H9 (cell line): ENCODE results near the gene SLTM. TPM values are rescaled to one million over a fixed set of nuclear protein-coding genes. Genes with fewer than 3 reads are reported as not detected.

ENCODE experiments used
- DNase-seq: peaks from one replicate; pipeline ENCODE4 v3.0.0-alpha.2; 2017
- H2AFZ ChIP-seq: one replicate; pipeline ENCODE4 v1.6.1; 2013; ENCODE audit warnings: mild to moderate bottlenecking, low read length, control low read depth, moderate library complexity
- H2AK5ac ChIP-seq: 2 replicates; pipeline ENCODE4 v1.6.1; 2013; ENCODE audit warnings: low read length, control low read depth, mixed read lengths; ENCODE audit not compliant: insufficient read length
- H2BK120ac ChIP-seq: one replicate; pipeline ENCODE4 v1.6.1; 2013; ENCODE audit warnings: low read depth, mild to moderate bottlenecking, low read length, control low read depth, inconsistent platforms; ENCODE audit not compliant: poor library complexity, severe bottlenecking
- H2BK12ac ChIP-seq: 2 replicates; pipeline ENCODE4 v1.6.1; 2013; ENCODE audit warnings: low read length, control low read depth, mixed read lengths, low read depth; ENCODE audit not compliant: insufficient read length
- H2BK15ac ChIP-seq: 2 replicates; pipeline ENCODE4 v1.6.1; 2013; ENCODE audit warnings: low read depth, low read length, control low read depth
- H2BK20ac ChIP-seq: one replicate; pipeline ENCODE4 v1.6.1; 2013; ENCODE audit warnings: low read depth, mild to moderate bottlenecking, low read length, control low read depth, inconsistent platforms; ENCODE audit not compliant: poor library complexity, severe bottlenecking
- H2BK5ac ChIP-seq: 2 replicates; pipeline ENCODE4 v1.6.1; 2013; ENCODE audit warnings: low read length, control low read depth, mixed read lengths; ENCODE audit not compliant: insufficient read length
- H3K14ac ChIP-seq: 2 replicates; pipeline ENCODE4 v1.6.1; 2013; ENCODE audit warnings: low read length, control low read depth; ENCODE audit not compliant: insufficient read depth
- H3K18ac ChIP-seq: 2 replicates; pipeline ENCODE4 v1.6.1; 2013; ENCODE audit warnings: low read depth, mild to moderate bottlenecking, mixed read lengths, low read length, control low read depth; ENCODE audit not compliant: insufficient read length
- H3K23ac ChIP-seq: 2 replicates; pipeline ENCODE4 v1.6.1; 2013; ENCODE audit warnings: low read length, control low read depth, mixed read lengths, low read depth; ENCODE audit not compliant: insufficient read length
- H3K23me2 ChIP-seq: 2 replicates; pipeline ENCODE4 v1.6.1; 2013; ENCODE audit warnings: low read depth, mild to moderate bottlenecking, mixed read lengths, low read length, control low read depth; ENCODE audit not compliant: insufficient read length, poor library complexity, severe bottlenecking
- H3K27ac ChIP-seq: 2 replicates; pipeline ENCODE4 v1.5.1; 2013; ENCODE audit warnings: low read length, control low read depth, mixed read lengths, low read depth; ENCODE audit not compliant: insufficient read length
- H3K27me3 ChIP-seq: 2 replicates; pipeline ENCODE4 v1.6.1; 2013; ENCODE audit warnings: low read length, control low read depth, inconsistent platforms; ENCODE audit not compliant: insufficient read depth
- H3K4ac ChIP-seq: 2 replicates; pipeline ENCODE4 v1.6.1; 2013; ENCODE audit warnings: low read depth, mild to moderate bottlenecking, control low read depth, inconsistent platforms, low read length, moderate library complexity
- H3K4me1 ChIP-seq: 2 replicates; pipeline ENCODE4 v1.6.1; 2013; ENCODE audit warnings: low read length, control low read depth, inconsistent platforms; ENCODE audit not compliant: insufficient read depth
- H3K4me2 ChIP-seq: 2 replicates; pipeline ENCODE4 v1.6.1; 2013; ENCODE audit warnings: low read length, control low read depth, mixed read lengths; ENCODE audit not compliant: insufficient read length, insufficient read depth
- H3K56ac ChIP-seq: 2 replicates; pipeline ENCODE4 v1.6.1; 2013; ENCODE audit warnings: low read depth, mild to moderate bottlenecking, mixed read lengths, low read length, control low read depth; ENCODE audit not compliant: insufficient read length
- H3K79me1 ChIP-seq: 2 replicates; pipeline ENCODE4 v1.6.1; 2013; ENCODE audit warnings: low read depth, mild to moderate bottlenecking, moderate library complexity, low read length, control low read depth, inconsistent platforms; ENCODE audit not compliant: insufficient read depth, poor library complexity, severe bottlenecking
- H3K79me2 ChIP-seq: 2 replicates; pipeline ENCODE4 v1.6.1; 2013; ENCODE audit warnings: low read length, control low read depth, inconsistent platforms; ENCODE audit not compliant: insufficient read depth
- H3K9ac ChIP-seq: 2 replicates; pipeline ENCODE4 v1.6.1; 2013; ENCODE audit warnings: low read length, control low read depth, mixed read lengths; ENCODE audit not compliant: insufficient read length; ENCODE audit errors: extremely low read depth
- H3K9me3 ChIP-seq: one replicate; pipeline ENCODE4 v1.6.1; 2013; ENCODE audit warnings: low read depth, low read length, inconsistent platforms; ENCODE audit not compliant: control insufficient read depth
- H3T11ph ChIP-seq: one replicate; pipeline ENCODE4 v1.6.1; 2013; ENCODE audit warnings: mild to moderate bottlenecking, low read length, control low read depth, inconsistent platforms
- H4K20me1 ChIP-seq: one replicate; pipeline ENCODE4 v1.6.1; 2013; ENCODE audit not compliant: control insufficient read depth, insufficient read length, insufficient read depth
- H4K5ac ChIP-seq: 2 replicates; pipeline ENCODE4 v1.6.1; 2013; ENCODE audit warnings: low read depth, mild to moderate bottlenecking, mixed read lengths, low read length, control low read depth; ENCODE audit not compliant: insufficient read length
- H4K8ac ChIP-seq: replicated peaks from 2 replicates; pipeline ENCODE4 v1.6.1; 2013; ENCODE audit warnings: low read length, control low read depth, mixed read lengths, low read depth; ENCODE audit not compliant: insufficient read length
- H4K91ac ChIP-seq: 2 replicates; pipeline ENCODE4 v1.6.1; 2013; ENCODE audit warnings: low read depth, mild to moderate bottlenecking, moderate library complexity, mixed read lengths, low read length, control low read depth; ENCODE audit not compliant: insufficient read length
- H3K27ac Mint-ChIP-seq, 3 experiments: 2 replicates in 2 of 3; 3 replicates in 1 of 3; pipeline ENCODE4 v1.8.0; 2020 to 2021; ENCODE audit warnings: mixed read lengths in 3 of 3, mild to moderate bottlenecking in 1 of 3, moderate library complexity in 1 of 3
- H3K27me3 Mint-ChIP-seq: 2 replicates; pipeline ENCODE4 v1.8.0; 2021; ENCODE audit warnings: low read depth, mild to moderate bottlenecking, moderate library complexity, mixed read lengths
- H3K36me3 Mint-ChIP-seq, 3 experiments: 2 replicates in 2 of 3; 3 replicates in 1 of 3; pipeline ENCODE4 v1.8.0; 2020 to 2021; ENCODE audit warnings: low read depth in 3 of 3, mixed read lengths in 3 of 3; ENCODE audit not compliant: insufficient read depth in 1 of 3
- H3K4me1 Mint-ChIP-seq, 2 experiments: 2 replicates each; pipeline ENCODE4 v1.8.0; 2020; ENCODE audit warnings: mixed read lengths in 2 of 2
- H3K4me3 Mint-ChIP-seq, 2 experiments: 2 replicates in 1 of 2; 3 replicates in 1 of 2; pipeline ENCODE4 v1.8.0; 2020 to 2021; ENCODE audit warnings: mild to moderate bottlenecking in 2 of 2, mixed read lengths in 2 of 2, moderate library complexity in 1 of 2
- H3K9me3 Mint-ChIP-seq, 2 experiments: 2 replicates in 1 of 2; 3 replicates in 1 of 2; pipeline ENCODE4 v1.8.0; 2020; ENCODE audit warnings: mild to moderate bottlenecking in 2 of 2, mixed read lengths in 2 of 2, moderate library complexity in 1 of 2
- CTCF ChIP-seq: fragments of 200-600 bp; sonication (generic); conservative IDR thresholded peaks from 3 replicates; pipeline ENCODE4 v1.8.0; 2021; ENCODE audit warnings: antibody characterized with exemption, mild to moderate bottlenecking
- WGBS: extraction: QIAGEN DNeasy Blood & Tissue Kit; methylation state at CpG from one replicate; pipeline ENCODE4 v1.1.7; 2013; ENCODE audit warnings: missing lambda C conversion rate, low lambda C conversion rate, mixed read lengths; ENCODE audit not compliant: insufficient read length; ENCODE audit errors: extremely low coverage; 5-methylcytosine and 5-hydroxymethylcytosine counted together
- total RNA-seq: library from RNA; stranded (reverse); gene quantifications from 2 replicates; pipeline ENCODE4 v1.2.1, GENCODE V29; 2021

The SLTM gene
- total RNA-seq, 1 experiment from 2014 or later = 132 TPM

DNA sequence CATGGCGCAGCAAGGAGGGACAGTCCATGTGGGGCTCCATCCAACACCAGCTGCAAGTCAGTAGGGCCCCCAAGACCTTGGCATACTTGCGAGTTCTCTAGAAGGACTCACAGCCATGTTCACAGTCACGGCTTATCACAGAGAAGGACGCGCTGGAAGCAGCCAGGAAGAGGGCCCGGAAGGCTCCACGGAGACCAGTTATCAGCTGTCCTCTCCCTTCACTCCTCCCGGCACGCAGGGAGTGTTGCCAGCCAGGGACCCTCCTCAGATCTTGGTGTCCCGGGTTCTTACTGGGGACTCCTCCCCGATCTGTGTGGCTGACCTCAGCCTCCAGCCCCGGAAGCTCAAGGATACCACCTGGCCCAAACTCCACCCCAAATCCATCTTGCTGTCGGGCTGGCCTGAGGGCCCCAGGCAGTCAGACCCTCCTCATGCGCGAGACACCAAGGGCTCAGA is 68.0 kb downstream of the SLTM start:
- Histone ChIP-seq H4K8ac (no peak overlapping the region), H3K4ac (no peak overlapping the region), H3K14ac (peak overlapping the region; percentile 89; the same call in 1 of the 2 replicates), H2BK5ac (no peak overlapping the region), H2AFZ (no peak overlapping the region), H3K9ac (no peak overlapping the region), H3K23me2 (no peaks in the 10 kb centered on the region), H3K27ac (no peak overlapping the region), H2BK120ac (no peak overlapping the region), H3K9me3 (no peaks in the 10 kb centered on the region), H4K20me1 (no peaks in the 10 kb centered on the region), H2BK15ac (no peak overlapping the region), H3K4me1 (no peaks in the 10 kb centered on the region), H3K27me3 (no peaks in the 10 kb centered on the region), H4K91ac (no peak overlapping the region), H3T11ph (no peak overlapping the region), H2AK5ac (no peak overlapping the region), H3K4me2 (peak overlapping the region; percentile 31), H3K56ac (no peak overlapping the region), H2BK12ac (no peak overlapping the region), H3K23ac (no peak overlapping the region), H4K5ac (no peak overlapping the region), H3K18ac (peak overlapping the region; percentile 90), H2BK20ac (no peak overlapping the region), H3K79me2 (no peaks in the 10 kb centered on the region), H3K79me1 (no peaks in the 10 kb centered on the region)
- peak; percentile 57 for DNase-seq
- H3K27ac Mint-ChIP-seq = peak overlapping the region in 1 of 3 experiments; percentile 27; a peak in 1 of 7 replicates
- no peaks in the 10 kb centered on the region for H3K27me3 Mint-ChIP-seq
- peaks cover 6 to 10% of the 10 kb centered on the region in 2 experiments for H3K4me1 Mint-ChIP-seq
- H3K4me3 Mint-ChIP-seq = no peak overlapping the region
- peaks cover 0 to 3% of the 10 kb centered on the region in 2 experiments; a peak in 1 of 5 replicates for H3K9me3 Mint-ChIP-seq
- no peak for TF ChIP-seq CTCF
- peaks cover 5 to 17% (median 6%) of the 10 kb centered on the region in 3 experiments; a peak in 6 of 7 replicates for H3K36me3 Mint-ChIP-seq
- no CpG with 5 or more reads among the region's 15 CpGs for WGBS
